ENCODE measurements around the gene MARCHF9.

MARCHF9 gene

DNA sequence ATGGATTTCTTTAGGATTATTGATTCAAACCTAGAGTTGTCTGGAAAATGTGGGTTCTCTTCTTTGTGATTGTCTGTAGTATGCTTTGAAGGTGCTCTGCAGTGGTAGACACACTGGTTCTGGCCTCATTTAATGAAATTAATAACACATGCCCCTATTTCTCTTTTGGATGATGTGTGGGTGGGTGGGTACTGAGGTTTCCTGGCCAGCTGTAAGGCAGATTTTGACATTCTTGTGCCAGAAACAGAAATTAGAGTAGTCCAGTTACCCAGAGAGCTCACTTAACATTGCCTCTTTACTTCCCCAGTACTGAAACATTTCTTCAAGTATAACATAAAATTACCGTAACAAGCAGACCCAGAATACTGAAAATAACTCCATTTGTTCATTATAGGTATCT is 42.1 kb downstream of the MARCHF9 start:
- no peaks in the 10 kb centered on the region for H3K27me3 ChIP-seq (ENCODE audit: insufficient read depth, low read length)
- H3K4me3 ChIP-seq (ENCODE audit: low read length) = no peak overlapping the region
- H3K9me3 ChIP-seq (ENCODE audit: insufficient read depth, low read depth, low read length) = no peaks in the 10 kb centered on the region
- H3K27ac ChIP-seq (ENCODE audit: low read depth, low read length) = no peak overlapping the region
- WGBS = 100% methylated on average over 1 of the region's 1 CpG
- H3K36me3 ChIP-seq (ENCODE audit: insufficient read depth, low read length) = peaks cover 54% of the 10 kb centered on the region
- no peak overlapping the region for H3K9ac ChIP-seq (ENCODE audit: low read depth, low read length)
- H3K4me1 ChIP-seq (ENCODE audit: insufficient read depth, low read length) = no peaks in the 10 kb centered on the region

DNA sequence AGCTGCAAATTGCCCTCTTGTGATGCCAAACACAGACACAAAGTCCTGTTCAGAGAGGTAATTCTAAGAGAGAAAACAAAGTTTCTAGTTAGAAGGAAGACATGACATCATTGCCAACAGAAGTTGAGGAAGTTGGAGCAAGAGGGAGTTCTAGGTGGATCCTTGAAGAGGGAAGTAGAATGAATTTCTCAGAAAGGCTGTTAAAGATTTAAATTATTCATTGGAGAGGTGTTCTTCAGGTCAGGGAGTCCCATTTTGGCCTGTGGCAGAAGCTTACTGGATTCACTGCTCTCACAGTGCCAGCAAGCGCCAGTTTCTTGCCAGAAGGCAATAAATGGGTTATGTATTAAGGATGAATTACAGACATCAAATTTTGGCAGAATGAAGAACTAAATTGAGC is 43.0 kb downstream of the MARCHF9 start:
- Histone ChIP-seq H3K9ac (ENCODE audit: low read depth, low read length) (no peak overlapping the region), H3K4me1 (ENCODE audit: insufficient read depth, low read length) (no peaks in the 10 kb centered on the region)

DNA sequence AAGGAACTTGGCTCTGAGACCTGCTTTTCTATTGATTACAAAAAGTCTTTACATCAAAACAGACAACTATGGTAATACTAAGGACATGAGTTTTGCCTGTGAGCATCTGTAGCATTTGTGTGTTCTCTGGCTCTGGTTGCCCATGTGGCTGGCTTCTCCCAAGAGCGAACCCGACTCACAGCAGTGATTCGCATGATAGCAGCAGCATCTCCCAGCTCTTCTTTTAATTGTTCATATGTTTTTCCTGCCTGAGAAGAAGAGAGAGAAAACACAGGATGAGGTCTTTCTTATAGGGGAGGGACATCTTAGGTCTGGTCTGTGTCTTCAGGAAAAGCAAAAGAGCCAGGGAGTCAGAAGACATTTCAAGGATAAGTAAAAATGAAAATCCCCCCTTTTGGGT is 46.1 kb downstream of the MARCHF9 start:
- H3K27ac ChIP-seq (ENCODE audit: low read depth, low read length) = no peak overlapping the region
- no peaks in the 10 kb centered on the region for H3K4me1 ChIP-seq (ENCODE audit: insufficient read depth, low read length)
- WGBS = 95% methylated on average over 3 of the region's 3 CpGs
- no peak overlapping the region for H3K4me3 ChIP-seq (ENCODE audit: low read length)
- H3K36me3 ChIP-seq (ENCODE audit: insufficient read depth, low read length) = peaks cover 20% of the 10 kb centered on the region
- no peaks in the 10 kb centered on the region for H3K9me3 ChIP-seq (ENCODE audit: insufficient read depth, low read depth, low read length)
- no peak overlapping the region for H3K9ac ChIP-seq (ENCODE audit: low read depth, low read length)
- no peaks in the 10 kb centered on the region for H3K27me3 ChIP-seq (ENCODE audit: insufficient read depth, low read length)

More for the DNA sequence above, 43.0 kb downstream of the MARCHF9 start:
- WGBS = 98% methylated on average over 1 of the region's 1 CpG
- Histone ChIP-seq H3K27me3 (ENCODE audit: insufficient read depth, low read length) (no peaks in the 10 kb centered on the region), H3K9me3 (ENCODE audit: insufficient read depth, low read depth, low read length) (no peaks in the 10 kb centered on the region), H3K27ac (ENCODE audit: low read depth, low read length) (no peak overlapping the region), H3K36me3 (ENCODE audit: insufficient read depth, low read length) (peaks cover 44% of the 10 kb centered on the region), H3K4me3 (ENCODE audit: low read length) (no peak overlapping the region)

DNA sequence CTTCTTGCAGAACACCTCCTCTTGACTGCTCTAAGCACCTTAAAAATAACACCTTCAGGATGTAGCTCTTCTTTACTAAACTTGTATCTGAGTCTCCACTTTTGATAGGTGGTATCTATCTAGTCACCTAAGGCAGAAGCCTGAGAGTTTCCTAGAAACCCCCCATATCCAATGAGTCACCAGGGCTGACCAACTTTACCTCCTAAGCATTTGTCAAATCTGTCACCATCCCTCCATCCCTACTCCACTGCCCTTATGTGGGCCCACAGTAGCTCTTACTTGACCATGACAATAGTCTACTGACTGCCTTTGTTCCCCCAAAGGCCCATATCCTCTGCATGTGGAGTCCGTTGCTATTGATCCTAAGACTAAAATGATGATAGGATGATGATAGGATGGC is 47.7 kb downstream of the MARCHF9 start:
- 73% methylated on average over 1 of the region's 1 CpG for WGBS
- Histone ChIP-seq H3K27me3 (ENCODE audit: insufficient read depth, low read length) (no peaks in the 10 kb centered on the region), H3K4me1 (ENCODE audit: insufficient read depth, low read length) (no peaks in the 10 kb centered on the region), H3K9me3 (ENCODE audit: insufficient read depth, low read depth, low read length) (no peaks in the 10 kb centered on the region), H3K9ac (ENCODE audit: low read depth, low read length) (no peak overlapping the region), H3K27ac (ENCODE audit: low read depth, low read length) (no peak overlapping the region), H3K36me3 (ENCODE audit: insufficient read depth, low read length) (peaks cover 4% of the 10 kb centered on the region; the same call in 1 of the 2 replicates), H3K4me3 (ENCODE audit: low read length) (no peak overlapping the region)

DNA sequence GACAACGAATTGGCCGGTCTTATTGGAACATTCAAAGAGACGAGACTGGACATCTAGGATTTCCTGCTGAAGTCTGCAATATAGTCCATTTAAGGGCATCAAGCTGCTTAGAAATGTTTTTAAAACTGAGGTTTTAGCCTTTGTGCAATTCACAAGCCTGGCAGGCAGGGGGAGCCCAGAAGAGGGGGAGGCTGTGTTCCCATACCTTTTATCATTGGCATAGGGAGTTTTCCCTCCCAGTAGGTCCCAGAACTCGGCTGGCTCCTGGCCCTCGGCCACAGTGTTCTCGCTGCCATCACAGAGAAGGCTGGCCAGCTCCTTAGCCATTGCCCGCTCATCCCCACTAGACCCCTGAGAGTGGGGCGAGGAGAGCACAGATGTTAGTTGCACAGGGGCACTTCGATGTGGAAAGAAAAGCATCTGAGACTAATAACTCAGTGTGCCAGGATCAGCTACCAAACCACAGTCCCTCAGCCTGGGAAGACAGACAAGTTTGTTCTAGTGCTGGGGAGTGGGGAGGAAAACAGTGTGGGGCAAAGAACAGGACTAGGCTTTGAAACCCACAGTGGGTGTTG is 48.5 kb downstream of the MARCHF9 start:
- Histone ChIP-seq H3K9ac (ENCODE audit: low read depth, low read length) (no peak overlapping the region), H3K9me3 (ENCODE audit: insufficient read depth, low read depth, low read length) (no peaks in the 10 kb centered on the region), H3K4me1 (ENCODE audit: insufficient read depth, low read length) (no peaks in the 10 kb centered on the region), H3K4me3 (ENCODE audit: low read length) (no peak overlapping the region), H3K36me3 (ENCODE audit: insufficient read depth, low read length) (peaks cover 3% of the 10 kb centered on the region; the same call in 1 of the 2 replicates), H3K27ac (ENCODE audit: low read depth, low read length) (no peak overlapping the region), H3K27me3 (ENCODE audit: insufficient read depth, low read length) (no peaks in the 10 kb centered on the region)
- WGBS = 71% methylated on average over 9 of the region's 9 CpGs

DNA sequence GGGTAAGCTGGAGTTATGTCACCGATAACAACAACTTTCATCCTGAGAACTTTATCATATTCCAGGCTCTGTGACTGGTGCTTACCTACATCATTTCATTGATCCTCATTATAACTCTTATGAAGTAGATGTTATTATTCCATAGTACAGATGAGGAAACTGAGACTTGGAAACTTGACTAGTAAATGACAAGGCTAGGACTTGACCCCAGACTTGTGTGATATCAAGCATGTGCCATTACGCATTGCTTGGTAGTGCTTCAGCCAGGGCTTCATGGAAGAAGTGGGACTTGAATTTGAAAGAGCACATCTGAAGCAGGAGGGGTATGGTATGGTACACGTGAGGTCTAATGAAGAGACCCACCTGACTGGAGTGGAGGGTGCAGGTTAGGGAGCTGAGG is 51.8 kb downstream of the MARCHF9 start:
- Histone ChIP-seq H3K4me1 (ENCODE audit: insufficient read depth, low read length) (no peaks in the 10 kb centered on the region), H3K9me3 (ENCODE audit: insufficient read depth, low read depth, low read length) (no peaks in the 10 kb centered on the region), H3K4me3 (ENCODE audit: low read length) (no peak overlapping the region), H3K9ac (ENCODE audit: low read depth, low read length) (no peak overlapping the region), H3K36me3 (ENCODE audit: insufficient read depth, low read length) (peaks cover 3% of the 10 kb centered on the region; the same call in 1 of the 2 replicates), H3K27me3 (ENCODE audit: insufficient read depth, low read length) (no peaks in the 10 kb centered on the region), H3K27ac (ENCODE audit: low read depth, low read length) (no peak overlapping the region)
- WGBS = 90% methylated on average over 2 of the region's 3 CpGs

DNA sequence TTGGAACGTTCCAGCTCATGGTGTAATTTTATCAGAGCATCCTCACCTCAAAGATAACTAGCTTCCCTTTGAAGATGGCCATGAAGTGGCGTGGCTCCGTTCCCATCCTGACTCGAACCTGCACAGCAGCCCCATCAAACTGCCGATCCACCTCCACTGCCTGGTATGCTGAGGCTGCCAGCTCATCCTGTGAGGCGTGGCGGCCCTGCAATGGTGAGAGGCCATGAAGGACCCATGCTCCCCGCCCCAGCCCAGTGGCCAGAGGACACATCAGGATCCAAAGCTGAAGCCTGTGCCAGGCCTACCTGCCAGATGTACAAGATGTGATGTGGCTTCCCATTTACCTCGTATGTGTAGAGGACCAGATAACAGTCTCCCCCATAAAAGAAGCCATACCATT is 52.4 kb downstream of the MARCHF9 start:
- Histone ChIP-seq H3K4me3 (ENCODE audit: low read length) (no peak overlapping the region), H3K4me1 (ENCODE audit: insufficient read depth, low read length) (no peaks in the 10 kb centered on the region), H3K27ac (ENCODE audit: low read depth, low read length) (no peak overlapping the region), H3K36me3 (ENCODE audit: insufficient read depth, low read length) (peaks cover 3% of the 10 kb centered on the region; the same call in 1 of the 2 replicates), H3K9me3 (ENCODE audit: insufficient read depth, low read depth, low read length) (no peaks in the 10 kb centered on the region), H3K27me3 (ENCODE audit: insufficient read depth, low read length) (no peaks in the 10 kb centered on the region), H3K9ac (ENCODE audit: low read depth, low read length) (no peak overlapping the region)
- WGBS = 94% methylated on average over 9 of the region's 9 CpGs

DNA sequence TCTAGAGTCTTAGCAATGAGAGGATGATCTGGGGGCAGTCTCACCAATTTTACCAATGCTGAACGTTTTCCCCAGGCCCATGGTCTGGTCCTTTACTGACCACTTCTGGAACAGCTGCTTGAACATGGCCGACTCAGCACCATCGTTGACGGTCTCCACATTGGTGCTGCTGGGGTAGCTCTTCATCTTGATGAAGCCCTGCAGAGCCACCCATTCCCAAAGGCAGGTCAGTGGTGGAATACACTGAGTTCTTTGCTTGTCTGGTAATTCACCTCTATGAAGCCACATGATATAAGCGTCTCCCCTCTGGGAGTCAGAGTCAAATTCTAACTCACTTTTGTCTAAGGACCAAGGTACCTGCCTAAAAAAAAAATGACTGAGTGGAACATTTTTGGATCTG is 53.4 kb downstream of the MARCHF9 start:
- H3K9me3 ChIP-seq (ENCODE audit: insufficient read depth, low read depth, low read length) = no peaks in the 10 kb centered on the region
- 89% methylated on average over 5 of the region's 5 CpGs for WGBS
- no peak overlapping the region for H3K27ac ChIP-seq (ENCODE audit: low read depth, low read length)
- H3K36me3 ChIP-seq (ENCODE audit: insufficient read depth, low read length) = peaks cover 3% of the 10 kb centered on the region; the same call in 1 of the 2 replicates
- H3K4me3 ChIP-seq (ENCODE audit: low read length) = no peak overlapping the region
- no peaks in the 10 kb centered on the region for H3K27me3 ChIP-seq (ENCODE audit: insufficient read depth, low read length)
- H3K4me1 ChIP-seq (ENCODE audit: insufficient read depth, low read length) = no peaks in the 10 kb centered on the region
- no peak overlapping the region for H3K9ac ChIP-seq (ENCODE audit: low read depth, low read length)

DNA sequence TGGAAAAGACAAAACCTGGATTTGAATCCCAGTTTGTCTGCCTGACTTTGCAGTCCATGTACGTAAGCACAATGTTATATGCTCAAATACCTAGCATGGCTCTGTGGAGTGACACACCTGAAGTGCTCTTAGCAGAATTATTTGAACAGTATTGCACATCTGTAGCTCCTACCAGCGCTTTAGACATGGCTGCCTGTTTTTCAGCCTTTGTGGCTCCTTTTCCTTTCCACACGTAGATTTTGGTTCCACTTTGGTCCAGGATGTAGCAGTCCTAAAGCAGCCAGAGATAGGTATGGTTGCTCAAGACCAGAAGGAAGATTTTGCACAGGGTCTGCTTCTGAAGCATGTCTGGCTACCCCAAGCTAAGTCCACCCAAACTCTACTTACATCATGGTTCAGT is 54.5 kb downstream of the MARCHF9 start:
- WGBS = 96% methylated on average over 3 of the region's 3 CpGs

More for the DNA sequence above, 54.5 kb downstream of the MARCHF9 start:
- Histone ChIP-seq H3K9ac (ENCODE audit: low read depth, low read length) (no peak overlapping the region), H3K27ac (ENCODE audit: low read depth, low read length) (no peak overlapping the region), H3K4me3 (ENCODE audit: low read length) (no peak overlapping the region), H3K27me3 (ENCODE audit: insufficient read depth, low read length) (no peaks in the 10 kb centered on the region), H3K4me1 (ENCODE audit: insufficient read depth, low read length) (no peaks in the 10 kb centered on the region), H3K9me3 (ENCODE audit: insufficient read depth, low read depth, low read length) (no peaks in the 10 kb centered on the region), H3K36me3 (ENCODE audit: insufficient read depth, low read length) (peaks cover 3% of the 10 kb centered on the region; the same call in 1 of the 2 replicates)
